HG02678 (cell line): ENCODE results near the gene SLC37A3.
"Not testable (repeated sequence)": the region's sequence is repeated elsewhere in the genome, so short reads cannot be mapped to it uniquely, and the experiment has no call there.

ENCODE experiments used
- ATAC-seq: cut with Tn5 transposase; IDR thresholded peaks from one replicate; pipeline ENCODE4 v1.9.1; 2021; ENCODE audit warnings: mild to moderate bottlenecking, moderate library complexity; ENCODE audit not compliant: unreplicated experiment

Gene SLC37A3

DNA sequence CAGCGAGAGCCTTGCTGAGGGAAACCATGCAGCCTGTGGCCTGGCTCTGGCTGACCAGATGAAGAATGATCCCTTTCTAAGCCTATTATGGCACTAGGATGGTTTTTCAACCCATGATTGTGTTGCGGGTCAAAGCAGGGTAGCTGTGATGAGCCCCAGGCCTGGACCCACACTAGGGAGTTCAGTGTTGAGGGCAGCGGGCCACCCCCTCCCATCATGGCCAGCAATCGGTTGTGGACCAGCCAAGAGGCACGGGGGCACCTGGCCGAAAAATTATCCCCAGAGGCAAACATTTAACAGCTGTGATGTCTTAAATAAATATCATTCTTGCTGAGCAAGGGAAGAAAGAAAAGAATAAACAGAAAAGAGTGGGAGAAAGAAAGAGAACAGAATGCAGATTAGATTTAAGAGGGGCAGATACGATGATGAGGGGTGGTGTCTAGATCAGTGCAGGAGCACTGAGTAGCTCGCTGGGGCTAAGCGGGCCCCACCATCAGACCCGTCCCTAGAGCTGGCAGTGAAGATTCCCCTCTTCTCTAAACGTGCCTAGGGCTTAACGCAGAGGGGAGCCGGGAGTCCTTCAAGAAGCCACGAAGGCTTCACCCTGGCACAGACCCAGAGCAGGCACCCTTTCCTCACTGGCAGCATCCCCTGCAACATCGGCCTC is 82.7 kb downstream of the SLC37A3 start:
- ATAC-seq = no peak

DNA sequence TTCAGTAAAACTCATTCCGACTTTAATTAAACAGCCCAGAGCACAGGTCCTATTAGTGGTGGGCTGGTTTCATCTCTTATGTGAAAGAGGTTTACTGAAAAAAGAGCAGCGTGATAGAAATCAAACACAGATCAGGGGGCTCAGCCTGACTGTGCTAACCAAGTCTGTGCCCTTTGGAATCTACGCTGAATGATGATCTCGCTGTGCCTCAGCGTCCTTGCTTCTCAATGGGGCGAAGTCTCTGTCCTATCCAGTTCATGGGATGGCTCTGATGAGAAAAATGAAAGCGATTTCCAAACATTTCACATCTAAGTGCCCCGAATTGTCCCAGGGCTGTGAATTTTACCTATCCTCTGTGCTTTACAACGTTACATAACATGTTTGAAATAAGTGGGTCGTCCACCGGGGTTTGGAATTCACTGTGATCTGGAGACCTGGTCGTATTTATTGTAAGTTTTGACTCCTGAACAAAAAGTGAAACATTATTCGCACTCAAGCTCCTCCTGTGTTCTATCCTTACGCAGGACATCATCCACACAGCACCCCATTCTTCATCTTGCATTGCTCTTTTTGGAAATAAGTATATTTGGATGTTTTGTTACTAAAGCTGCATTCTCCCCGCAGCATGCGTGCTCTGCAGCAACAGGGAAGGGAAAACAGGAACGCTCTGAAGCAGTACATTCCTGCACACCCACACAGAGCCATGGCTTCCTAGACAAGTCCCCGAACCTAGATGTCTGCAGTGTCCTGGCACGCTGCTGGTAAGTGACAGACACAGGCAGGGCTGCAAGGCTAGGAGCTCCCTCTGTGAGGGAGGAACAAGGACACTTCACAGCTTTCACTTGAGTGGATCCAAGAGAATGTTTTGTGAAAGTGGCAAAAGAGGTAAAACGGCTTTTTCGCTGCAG is 83.5 kb downstream of the SLC37A3 start:
- no peak for ATAC-seq

DNA sequence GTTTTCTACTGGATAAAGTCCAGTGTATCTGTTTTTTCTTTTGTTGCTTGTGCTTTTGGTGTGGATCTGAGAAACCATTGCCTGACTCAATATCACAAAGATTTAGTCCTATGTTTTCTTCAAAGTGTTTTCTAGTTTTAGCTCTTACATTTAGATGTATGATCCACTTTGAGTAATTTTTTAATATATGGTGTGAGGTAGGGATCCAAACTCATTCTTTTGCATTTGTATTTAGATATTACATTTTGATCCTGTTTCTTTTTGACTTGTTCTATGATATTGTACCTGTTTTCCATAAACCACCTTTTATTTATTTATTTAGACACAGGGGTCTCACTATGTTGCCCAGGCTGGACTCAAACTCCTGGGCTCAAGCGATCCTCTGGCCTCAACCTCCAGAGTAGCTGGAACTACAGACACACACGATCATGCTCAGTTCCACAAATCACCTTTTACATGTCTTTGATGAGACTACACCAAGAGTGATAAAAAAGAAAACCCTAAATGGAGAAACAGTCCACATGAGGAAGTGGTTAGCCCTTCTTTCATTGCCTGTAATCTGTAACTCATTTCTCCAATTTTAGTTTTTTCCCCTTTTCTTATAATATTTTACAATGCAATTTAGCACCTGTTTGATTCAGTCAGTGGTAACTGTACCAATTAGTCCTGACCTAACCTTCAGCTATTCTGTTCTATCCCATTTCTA is 86.0 kb downstream of the SLC37A3 start:
- no peak for ATAC-seq

DNA sequence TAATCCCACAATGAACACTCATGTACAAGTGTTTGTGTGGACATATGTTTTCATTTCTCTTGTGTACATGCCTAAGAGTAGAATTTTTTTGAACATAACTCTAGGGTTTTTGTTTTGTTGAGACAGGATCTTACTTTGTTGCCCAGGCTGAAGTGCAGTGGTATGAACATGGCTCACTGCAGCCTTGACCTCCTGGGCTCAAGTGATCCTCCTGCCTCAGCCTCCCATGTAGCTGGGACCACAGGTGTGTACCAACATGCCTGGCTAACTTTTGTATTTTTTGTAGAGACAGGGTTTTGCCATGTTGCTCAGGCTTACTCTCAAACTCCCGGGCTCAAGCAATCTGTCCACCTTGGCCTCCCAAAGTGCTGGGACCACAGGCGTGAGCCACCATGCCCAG is 87.2 kb downstream of the SLC37A3 start:
- not testable (repeated sequence) for ATAC-seq

DNA sequence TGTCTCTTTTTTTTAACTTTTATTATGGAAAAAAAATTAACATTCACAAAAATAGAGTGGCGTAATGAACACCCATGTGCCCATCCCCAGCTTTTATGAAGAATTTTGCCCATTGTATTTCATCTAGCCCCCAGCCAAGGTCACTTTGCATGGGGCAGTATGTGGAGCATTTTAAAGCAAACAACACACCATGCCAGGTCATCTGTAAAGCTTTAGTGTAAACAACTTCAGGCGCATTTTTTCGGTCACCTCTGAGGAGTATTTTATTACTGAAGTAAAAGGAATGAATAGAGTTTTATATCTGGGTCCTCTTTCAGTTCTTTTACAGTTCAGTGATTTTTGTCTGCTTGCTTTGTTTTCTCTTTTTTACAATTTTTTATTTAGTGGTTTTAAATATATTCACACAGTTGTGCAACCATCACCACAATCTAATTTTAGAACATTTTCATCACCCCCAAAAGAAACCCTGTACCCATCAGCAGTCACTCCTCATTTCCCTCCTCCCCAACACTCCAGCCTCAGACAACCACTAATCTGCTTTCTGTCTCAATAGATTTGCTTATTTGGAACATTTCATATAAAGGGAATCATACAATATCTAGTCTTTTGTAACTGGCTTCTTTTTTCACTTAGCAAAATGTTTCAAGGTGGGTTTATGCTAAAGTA is 87.9 kb downstream of the SLC37A3 start:
- no peak for ATAC-seq

DNA sequence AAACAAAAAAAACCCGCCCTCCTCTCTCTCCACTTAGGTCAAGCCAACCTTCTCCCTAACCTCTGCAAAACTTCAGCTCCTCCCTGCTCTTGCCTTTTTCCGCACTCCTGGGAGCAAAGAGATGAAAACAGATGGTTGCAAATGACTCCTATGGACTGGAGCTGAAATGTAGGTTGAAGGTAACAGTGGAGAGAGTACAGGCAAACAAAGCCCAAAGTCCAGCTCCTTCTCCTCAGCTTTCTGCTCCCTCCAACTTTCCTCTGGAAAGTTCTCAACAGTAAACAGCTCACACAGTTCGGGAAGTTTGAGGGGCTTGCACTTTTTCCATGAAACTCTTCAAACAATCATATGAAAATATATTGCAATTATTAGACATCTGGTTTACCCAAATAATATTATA is 90.3 kb downstream of the SLC37A3 start:
- no peak for ATAC-seq

DNA sequence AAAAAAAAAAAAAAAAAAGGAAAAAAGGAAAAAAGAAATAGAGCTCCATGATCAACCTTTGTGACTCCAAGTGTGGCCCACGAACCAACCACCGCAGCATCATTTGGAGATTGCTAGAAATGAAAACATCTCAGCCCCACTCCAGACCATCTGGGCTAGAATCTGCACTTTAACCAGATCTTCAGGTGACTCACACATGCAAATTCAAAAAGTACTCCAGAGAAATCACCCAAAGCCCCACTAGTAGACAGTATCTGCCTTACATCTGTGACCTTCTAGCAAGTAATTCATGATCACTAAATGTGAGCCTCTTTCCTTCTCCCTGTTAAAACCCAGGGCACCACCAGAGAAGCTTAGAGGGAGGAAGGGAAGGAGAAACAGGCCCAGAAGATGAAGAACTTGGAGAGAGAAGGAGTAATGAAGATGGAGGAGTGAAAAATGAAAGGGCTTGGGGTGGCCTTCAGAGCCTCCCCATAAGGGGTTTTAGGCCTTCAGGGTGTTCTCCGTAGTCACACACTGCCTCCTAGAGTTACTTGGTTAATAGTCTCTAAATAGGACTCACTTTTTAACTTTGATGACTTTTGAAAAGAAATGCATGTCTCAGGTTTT is 94.0 kb downstream of the SLC37A3 start:
- no peak for ATAC-seq

DNA sequence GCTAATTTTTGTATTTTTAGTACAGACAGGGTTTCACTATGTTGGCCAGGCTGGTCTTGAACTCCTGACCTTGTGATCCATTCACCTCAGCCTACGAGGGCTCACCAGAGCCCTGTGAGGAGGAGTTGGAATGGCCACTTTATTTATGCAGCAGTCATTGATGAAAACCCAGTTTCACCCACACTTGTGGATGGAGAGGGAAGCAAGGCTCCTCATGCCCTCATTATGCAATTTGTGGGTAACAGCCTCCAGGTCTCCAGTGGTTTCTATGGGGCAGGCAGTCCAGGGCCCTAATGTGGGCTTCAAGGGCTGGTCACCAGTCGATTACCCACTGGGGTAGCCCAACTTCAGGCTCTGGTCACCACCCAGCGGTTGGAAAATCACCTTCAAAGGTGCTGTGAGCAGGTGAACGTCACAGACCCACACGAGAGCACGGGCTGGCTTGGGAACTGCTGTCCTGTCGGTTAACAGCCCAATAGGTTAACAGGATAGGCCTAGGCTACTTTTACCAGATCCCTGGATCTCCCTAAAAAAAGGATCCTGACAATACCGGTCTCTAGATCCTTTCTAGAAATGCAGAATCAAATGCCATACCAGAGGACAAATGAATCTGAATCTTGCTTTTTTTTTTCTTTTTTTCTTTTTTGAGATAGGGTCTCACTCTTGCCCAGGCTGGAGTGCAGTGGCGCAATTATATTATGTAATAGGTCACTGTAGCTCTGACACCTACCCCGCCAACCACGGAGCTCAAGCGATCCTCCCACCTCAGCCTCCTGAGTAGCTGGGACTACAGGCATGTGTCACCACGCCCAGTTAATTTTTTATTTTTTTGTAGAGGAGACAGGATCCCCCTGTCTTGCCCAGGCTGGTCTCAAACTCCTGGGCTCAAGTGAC is 97.8 kb downstream of the SLC37A3 start:
- no peak for ATAC-seq

DNA sequence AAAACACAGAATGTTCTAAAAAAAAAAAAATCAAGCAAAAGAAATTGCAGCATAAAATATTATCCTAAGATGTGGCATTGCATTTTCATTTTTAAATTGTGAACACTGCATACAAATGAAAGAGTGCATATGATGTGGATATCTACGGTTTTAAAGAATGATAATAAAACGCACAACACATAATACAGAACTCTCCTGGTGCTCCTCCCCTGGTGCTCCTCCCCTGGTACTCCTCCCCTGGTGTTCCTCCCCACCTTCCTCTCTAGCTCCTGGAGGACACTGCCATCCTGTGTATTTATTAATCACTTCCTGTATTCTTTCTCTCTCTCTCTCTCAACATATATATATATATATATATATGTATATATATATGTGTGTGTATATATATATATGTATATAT is 100.1 kb downstream of the SLC37A3 start:
- ATAC-seq = no peak

DNA sequence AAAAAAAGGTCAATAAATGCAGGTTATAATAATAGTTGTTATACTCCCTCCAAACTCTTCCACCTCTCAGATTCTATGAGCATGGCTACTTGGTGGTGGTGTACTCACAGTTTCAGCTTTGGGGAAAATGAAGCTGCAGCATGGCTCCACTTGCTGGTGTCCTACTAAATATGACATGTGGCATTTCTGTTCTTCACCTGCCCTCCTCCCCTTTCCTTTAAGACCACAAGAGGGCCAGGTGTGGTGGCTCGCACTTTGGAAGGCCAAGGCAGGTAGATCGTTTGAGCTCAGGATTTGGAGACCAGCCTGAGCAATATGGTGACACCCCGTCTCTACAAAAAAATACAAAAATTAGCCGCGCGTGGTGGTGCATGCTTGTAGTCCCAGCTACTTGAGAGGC is 101.1 kb downstream of the SLC37A3 start:
- ATAC-seq = no peak

DNA sequence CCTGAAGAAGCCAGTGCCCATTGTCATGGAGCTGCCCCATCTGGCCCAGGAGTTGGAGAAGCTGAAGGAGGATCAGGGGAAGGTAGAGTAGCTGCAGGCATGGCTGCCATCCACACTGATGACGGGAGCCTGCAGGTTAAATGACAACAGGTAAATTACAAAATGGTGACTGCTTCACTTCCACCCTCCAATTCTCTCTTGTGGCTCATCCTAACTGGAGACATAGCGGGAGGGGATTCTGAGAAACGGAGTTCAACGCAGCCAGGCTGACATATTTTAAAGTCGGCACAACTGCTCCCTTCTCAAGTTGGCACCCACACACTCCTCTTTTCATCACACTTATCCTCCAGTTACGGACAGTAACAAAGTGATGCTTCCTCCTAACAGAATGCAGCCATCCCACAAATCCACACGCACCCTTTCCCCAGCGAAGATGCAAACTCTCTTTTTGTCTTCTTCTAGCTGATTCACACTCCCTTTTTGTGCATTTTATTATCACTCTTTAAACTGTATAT is 103.0 kb downstream of the SLC37A3 start:
- no peak for ATAC-seq

DNA sequence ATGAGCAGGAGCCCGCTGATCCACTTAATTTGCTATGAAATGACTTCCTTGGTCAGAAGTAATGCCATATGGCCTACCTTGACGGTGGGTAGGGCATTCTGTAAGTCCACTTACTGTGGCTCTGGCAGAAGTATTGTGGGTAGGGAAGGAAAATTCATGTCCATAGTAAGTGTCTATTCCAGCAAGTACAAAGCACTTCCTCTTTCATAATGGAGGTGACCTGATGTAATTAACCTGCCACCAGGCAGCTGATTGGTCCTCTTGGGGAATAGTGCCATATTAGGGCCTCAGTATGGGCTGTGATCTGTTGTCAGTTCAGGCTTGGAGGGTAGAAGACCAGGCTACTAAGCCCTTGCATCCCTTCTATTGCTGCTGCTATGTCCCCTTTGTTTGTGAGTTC is 103.9 kb downstream of the SLC37A3 start:
- no peak for ATAC-seq

DNA sequence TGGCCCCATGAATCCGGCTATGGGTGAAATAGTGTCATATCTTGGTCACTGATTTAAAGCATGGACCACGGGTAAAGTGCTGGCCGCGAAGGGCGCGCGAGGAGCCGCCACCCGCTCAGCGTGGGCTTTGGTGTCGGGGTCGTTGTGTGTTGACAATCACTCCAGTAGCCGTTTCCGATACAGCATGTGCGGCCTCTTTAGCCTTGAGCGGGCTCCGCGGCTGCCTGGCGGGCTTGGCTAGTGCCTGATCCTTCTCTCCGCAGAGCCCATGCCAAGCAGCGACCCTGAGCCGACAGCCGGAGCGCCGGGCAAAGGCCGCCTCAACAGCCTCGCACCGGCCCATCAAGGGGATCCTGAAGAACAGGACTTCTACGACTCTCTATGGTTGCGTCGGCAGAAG is 105.9 kb downstream of the SLC37A3 start:
- ATAC-seq = no peak

DNA sequence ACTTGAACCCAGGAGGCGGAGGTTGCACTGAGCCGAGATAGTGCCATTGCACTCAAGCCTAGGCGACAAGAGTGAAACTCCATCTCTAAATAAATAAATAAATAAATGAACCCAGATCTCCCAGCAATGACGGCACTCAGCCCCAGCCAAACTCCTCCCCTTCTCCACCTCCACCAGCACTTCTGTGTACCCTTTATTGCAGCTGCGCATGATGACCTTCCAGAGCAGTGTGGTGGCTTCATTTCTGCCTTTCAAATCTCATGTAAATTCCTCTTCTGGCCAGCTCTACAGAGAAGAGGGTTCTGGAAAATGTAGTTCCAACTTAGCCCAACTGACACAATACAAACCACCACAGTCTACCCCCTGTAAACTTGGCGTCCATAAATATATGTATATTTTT is 108.5 kb downstream of the SLC37A3 start:
- ATAC-seq = no peak

DNA sequence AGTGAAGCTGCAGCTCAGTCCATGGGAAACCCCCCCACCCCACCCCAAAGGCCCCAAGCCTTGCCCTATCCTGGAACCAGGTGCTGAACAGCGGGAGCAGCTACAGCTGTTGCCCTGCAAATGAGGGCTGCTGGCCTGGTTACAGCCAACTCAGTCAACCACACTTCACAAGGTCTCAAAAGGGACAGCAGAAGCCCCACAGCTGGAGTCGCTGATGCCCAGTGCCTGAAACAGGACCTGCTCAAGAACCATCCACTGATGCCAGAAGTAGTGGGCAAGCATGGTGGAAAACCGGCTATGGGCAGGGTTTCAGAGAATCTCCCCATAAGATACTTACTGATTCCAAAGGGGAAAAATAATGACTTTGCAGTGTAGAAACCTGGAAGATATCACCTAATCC is 110.3 kb downstream of the SLC37A3 start:
- ATAC-seq = no peak

DNA sequence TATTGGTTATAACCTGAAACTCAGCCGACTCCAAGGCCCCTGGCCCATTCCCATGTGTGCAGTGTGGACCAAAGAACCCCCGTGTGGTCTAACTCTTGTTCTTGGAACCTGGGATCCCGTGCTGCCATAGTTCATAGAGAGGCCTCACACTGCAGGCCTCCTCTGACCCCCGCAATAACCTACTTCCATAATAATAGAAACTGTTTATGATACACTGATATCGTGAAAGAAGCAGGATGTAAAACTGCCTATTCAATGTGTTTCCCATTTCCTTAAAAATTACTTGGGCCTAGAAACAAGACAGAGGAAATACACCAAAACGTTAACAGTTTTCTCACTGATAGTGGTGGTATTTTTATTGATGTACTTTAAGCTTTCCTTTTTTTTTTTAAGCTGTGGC is 112.4 kb downstream of the SLC37A3 start:
- ATAC-seq = no peak

DNA sequence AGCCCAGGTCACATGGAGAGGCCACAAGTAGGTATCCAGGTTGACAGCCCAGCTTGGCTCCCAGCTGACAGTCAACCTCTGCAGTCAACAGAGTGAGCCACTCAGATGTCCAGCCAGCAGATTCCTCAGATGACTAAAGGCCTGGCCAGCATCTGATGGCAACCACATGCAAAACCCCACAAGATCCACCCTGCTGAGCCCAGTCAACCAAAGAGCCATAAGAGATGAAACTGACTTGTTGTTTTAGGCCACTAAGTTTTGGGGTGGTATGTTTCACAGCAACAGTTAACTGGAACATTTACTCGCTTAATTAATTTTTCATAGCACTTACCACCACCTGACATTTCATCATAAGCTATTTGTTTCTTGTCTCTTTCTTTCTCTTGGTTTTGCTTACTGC is 114.3 kb downstream of the SLC37A3 start:
- ATAC-seq = no peak
